RWPE1 (cell line): Measurements from ENCODE around the gene SCFD1.
"Not testable (repeated sequence)": the region's sequence is repeated elsewhere in the genome, so short reads cannot be mapped to it uniquely, and the experiment has no call there.

Experiments used
- CTCF ChIA-PET: fragments of 350-600 bp; sonication (Branson Sonifier 250); formaldehyde crosslinking; extraction: SDS; loops from one replicate; lab custom pipeline; 2021; lab: Yijun Ruan, JAX
- POLR2A ChIA-PET: fragments of 400-600 bp; formaldehyde crosslinking; extraction: SDS; loops from one replicate; lab custom pipeline; 2020; ENCODE audit warnings: antibody characterized with exemption; ENCODE audit not compliant: low non-redundant PET; lab: Yijun Ruan, JAX
- DNase-seq: peaks from one replicate; pipeline ENCODE4 v3.0.0; 2012; ENCODE audit warnings: low spot score
- H3K27ac ChIP-seq: fragments of 450-650 bp; 2 replicates; pipeline ENCODE4 v1.5.1; 2017
- TF ChIP-seq, protein P1 (sequence below): fragments of 450-650 bp; conservative IDR thresholded peaks from 2 replicates; pipeline ENCODE4 v1.5.1; 2017; ENCODE audit warnings: low read depth, mild to moderate bottlenecking

The SCFD1 gene

DNA sequence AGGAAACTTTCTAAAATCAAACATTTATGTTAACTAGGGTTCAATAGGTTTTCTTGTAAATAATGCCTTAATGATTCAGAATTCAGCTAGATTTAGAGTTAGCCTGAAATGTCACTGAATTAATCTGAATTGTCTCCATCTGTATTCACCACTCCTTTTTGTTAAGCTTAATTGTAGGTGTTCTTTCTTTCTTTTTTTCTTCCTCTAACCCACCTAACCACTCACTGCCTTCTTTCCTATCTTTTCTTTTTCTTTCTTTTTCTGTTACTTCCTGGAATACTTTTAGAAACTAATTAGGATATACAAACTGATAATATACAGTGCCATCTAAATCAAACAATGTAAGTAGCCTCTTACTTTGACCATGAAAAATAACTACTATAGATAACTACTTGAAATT lies 33.2 kb upstream of the SCFD1 start:
- H3K27ac ChIP-seq: no peak overlapping the region
- TF ChIP-seq, protein P1, sequence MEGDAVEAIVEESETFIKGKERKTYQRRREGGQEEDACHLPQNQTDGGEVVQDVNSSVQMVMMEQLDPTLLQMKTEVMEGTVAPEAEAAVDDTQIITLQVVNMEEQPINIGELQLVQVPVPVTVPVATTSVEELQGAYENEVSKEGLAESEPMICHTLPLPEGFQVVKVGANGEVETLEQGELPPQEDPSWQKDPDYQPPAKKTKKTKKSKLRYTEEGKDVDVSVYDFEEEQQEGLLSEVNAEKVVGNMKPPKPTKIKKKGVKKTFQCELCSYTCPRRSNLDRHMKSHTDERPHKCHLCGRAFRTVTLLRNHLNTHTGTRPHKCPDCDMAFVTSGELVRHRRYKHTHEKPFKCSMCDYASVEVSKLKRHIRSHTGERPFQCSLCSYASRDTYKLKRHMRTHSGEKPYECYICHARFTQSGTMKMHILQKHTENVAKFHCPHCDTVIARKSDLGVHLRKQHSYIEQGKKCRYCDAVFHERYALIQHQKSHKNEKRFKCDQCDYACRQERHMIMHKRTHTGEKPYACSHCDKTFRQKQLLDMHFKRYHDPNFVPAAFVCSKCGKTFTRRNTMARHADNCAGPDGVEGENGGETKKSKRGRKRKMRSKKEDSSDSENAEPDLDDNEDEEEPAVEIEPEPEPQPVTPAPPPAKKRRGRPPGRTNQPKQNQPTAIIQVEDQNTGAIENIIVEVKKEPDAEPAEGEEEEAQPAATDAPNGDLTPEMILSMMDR: no peak
- CTCF ChIA-PET: interaction anchor here (0.5 kb wide), 1 partner anchor 81 kb away, joined by 3 read pairs; no protein-coding TSS in a partner anchor
- no peak for DNase-seq
- POLR2A ChIA-PET: no interaction called here

DNA sequence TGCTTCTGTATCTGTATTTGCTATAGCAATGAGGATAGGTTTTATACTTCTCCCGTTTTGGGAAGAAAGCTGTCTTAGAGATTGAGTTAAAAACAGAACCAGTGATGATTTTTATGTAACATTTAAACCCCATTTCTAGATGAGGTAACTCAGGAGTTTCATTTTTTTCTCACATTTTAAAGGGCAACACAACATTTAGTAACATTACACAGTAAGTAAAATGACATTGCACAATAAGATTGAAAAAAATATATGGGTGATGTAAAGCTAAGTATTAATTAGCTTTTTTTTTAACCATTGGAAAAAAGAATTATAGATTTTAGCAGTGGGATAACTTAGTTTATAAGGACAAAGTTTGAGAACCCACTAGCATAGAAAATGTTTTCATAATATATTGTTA lies 25.2 kb upstream of the SCFD1 start:
- ChIA-PET POLR2A (no interaction called here), CTCF (no interaction called here)
- DNase-seq: no peak
- TF ChIP-seq, protein P1: no peak
- H3K27ac ChIP-seq: no peak overlapping the region

DNA sequence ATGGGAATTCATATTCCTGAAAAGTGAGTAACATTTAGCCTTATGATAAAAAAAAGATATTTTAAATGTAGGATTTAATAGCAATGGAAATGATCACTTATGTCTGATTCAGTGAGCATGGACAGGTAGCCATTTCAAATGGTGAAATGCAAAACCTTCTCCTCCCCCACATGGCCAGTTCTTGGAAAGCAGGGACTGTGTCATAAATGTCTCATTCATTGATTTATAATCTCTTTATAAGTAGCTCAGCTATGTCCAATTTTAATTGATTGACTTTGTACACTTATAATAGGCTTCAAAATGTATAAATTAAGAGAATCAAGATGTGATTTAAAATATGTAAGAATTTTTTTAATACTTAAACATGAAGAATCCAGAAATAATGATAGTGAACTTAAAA lies 24.6 kb upstream of the SCFD1 start:
- TF ChIP-seq, protein P1: no peak
- H3K27ac ChIP-seq: no peak overlapping the region
- ChIA-PET CTCF (no interaction called here), POLR2A (no interaction called here)
- DNase-seq: no peak

DNA sequence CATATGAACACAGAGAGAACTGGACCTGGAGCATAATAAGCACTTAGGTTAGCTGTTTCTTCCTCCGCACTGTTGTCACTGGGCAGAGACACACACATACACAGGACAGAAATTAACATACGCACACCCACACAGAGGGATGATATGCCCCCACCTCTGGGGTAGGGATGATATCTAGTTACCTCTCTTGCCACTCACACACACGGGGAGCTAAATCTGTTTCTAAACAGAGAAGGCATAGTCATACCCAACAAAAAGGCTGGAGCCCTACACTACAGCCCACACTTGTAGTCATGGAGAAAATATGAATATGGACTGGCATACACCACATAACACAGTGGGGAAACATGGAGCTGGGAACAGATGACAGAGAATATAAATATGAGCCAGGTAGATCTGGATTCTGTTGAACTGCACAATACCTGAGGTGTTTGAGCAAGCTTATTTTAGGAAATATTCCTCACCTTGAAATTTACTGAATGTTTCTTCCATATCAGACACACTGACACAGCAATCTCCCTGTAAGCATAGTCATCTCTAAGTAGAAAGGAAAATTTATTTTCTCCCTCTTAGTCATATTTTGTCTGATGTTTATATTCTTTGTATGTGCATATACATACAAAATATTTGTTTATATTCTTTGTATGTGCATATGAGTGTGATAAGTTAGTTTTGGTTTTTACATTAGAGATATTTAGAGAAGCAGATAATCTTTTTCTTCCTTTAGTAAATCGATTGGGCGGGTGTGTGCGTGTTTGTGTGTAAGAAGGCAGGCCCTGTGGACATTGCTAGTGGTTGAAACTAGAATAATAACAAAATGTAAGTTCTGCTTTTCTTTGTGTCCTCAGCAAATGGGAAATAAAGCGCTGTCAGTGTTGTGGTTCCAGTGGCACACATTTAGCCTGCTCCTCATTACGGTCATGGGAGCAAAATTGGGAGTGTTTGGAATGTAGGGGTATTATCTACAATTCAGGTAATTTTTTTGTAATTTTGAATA lies 20.9 kb upstream of the SCFD1 start:
- TF ChIP-seq, protein P1: no peak
- H3K27ac ChIP-seq: no peak overlapping the region
- no peak for DNase-seq
- ChIA-PET CTCF (interaction anchor here (0.6 kb wide), 1 partner anchor 133 kb away, joined by 3 read pairs; no protein-coding TSS in a partner anchor), POLR2A (no interaction called here)

DNA sequence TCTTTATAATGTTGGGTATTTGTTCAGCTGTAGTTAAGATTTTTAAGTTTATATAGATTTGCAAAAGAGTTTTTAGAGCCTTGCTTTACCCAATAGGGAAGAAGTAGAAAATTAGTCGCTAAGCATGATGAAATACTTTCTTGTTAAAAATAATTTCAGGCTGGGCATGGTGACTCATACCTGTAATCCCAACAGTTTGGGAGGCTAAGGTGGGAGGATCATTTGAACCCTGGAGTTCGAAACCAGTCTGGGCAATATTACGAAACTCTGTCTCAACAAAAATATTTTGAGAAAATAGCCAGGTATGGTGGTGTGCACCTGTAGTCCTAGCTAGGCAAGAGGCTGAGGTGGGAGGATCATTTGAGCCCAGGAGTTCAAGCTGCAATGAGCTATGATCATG lies 18.7 kb upstream of the SCFD1 start:
- POLR2A ChIA-PET: no interaction called here
- no peak overlapping the region for H3K27ac ChIP-seq
- TF ChIP-seq, protein P1: no peak
- DNase-seq: no peak
- CTCF ChIA-PET: no interaction called here

DNA sequence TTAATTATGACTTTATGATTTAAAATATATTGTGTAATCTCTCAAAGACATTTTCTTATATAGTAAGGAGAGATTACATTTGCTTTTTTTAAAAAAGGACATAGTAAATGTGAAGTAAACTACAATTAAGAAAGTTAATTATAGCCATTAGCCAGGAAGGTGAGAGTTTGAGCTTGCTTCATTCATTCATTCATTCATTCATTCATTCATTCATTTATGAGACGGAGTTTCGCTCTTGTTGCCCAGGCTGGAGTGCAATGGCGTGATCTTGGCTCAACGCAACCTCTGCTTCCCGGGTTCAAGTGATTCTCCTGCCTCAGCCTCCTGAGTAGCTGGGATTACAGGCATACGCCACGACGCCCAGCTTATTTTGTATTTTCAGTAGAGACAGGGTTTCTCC lies 17.4 kb upstream of the SCFD1 start:
- DNase-seq, H3K27ac ChIP-seq, CTCF ChIA-PET, POLR2A ChIA-PET: not testable (repeated sequence)
